Endodermal cell (in vitro differentiated cells): Measurements from ENCODE around the gene CLTB. TPM values are rescaled to one million over a fixed set of nuclear protein-coding genes. Genes with fewer than 3 reads are reported as not detected.

Experiments used
- DNase-seq: peaks from one replicate; pipeline ENCODE4 v3.0.0-alpha.2; 2017
- H3K27ac ChIP-seq: 2 replicates; pipeline ENCODE4 v1.5.1; 2013; ENCODE audit warnings: mild to moderate bottlenecking, low read depth, low read length, moderate library complexity
- H3K27me3 ChIP-seq: 2 replicates; pipeline ENCODE4 v1.6.1; 2013; ENCODE audit warnings: mild to moderate bottlenecking, low read length, moderate library complexity; ENCODE audit not compliant: insufficient read depth, control insufficient read depth, poor library complexity, severe bottlenecking
- H3K36me3 ChIP-seq: 2 replicates; pipeline ENCODE4 v1.7.0; 2013; ENCODE audit warnings: mild to moderate bottlenecking, low read length, moderate library complexity; ENCODE audit not compliant: control insufficient read depth, insufficient read depth
- H3K4me1 ChIP-seq: one replicate; pipeline ENCODE4 v1.7.0; 2013; ENCODE audit warnings: low read length; ENCODE audit not compliant: control insufficient read depth, insufficient read depth
- H3K4me3 ChIP-seq: 2 replicates; pipeline ENCODE4 v1.5.1; 2013; ENCODE audit warnings: mild to moderate bottlenecking, low read length, moderate library complexity
- H3K9ac ChIP-seq: 2 replicates; pipeline ENCODE4 v1.6.1; 2013; ENCODE audit warnings: mild to moderate bottlenecking, low read length, moderate library complexity; ENCODE audit not compliant: poor library complexity, severe bottlenecking; ENCODE audit errors: extremely low read depth
- H3K9me3 ChIP-seq: 2 replicates; pipeline ENCODE4 v1.6.1; 2013; ENCODE audit warnings: mild to moderate bottlenecking, low read length, moderate library complexity; ENCODE audit not compliant: control insufficient read depth
- H3K27ac Mint-ChIP-seq: 2 replicates; pipeline ENCODE4 v1.8.0; 2020; ENCODE audit warnings: mixed read lengths
- H3K27me3 Mint-ChIP-seq: 2 replicates; pipeline ENCODE4 v1.8.0; 2021; ENCODE audit warnings: mild to moderate bottlenecking, mixed read lengths; ENCODE audit not compliant: insufficient read depth
- H3K36me3 Mint-ChIP-seq: 2 replicates; pipeline ENCODE4 v1.8.0; 2020; ENCODE audit warnings: low read depth, mixed read lengths
- H3K4me1 Mint-ChIP-seq: 2 replicates; pipeline ENCODE4 v1.8.0; 2020; ENCODE audit warnings: mixed read lengths
- H3K4me3 Mint-ChIP-seq: 2 replicates; pipeline ENCODE4 v1.8.0; 2020; ENCODE audit warnings: mild to moderate bottlenecking, moderate library complexity, mixed read lengths
- H3K9me3 Mint-ChIP-seq: 2 replicates; pipeline ENCODE4 v1.8.0; 2020; ENCODE audit warnings: mild to moderate bottlenecking, mixed read lengths
- CTCF ChIP-seq: fragments of 200-600 bp; sonication (generic); conservative IDR thresholded peaks from 2 replicates; pipeline ENCODE4 v1.5.0; 2021; ENCODE audit warnings: antibody characterized with exemption, mild to moderate bottlenecking
- WGBS, 2 experiments: methylation state at CpG; one replicate each; pipeline versions ENCODE4 v1.1.5 to v1.1.7; 2013; ENCODE audit warnings: missing lambda C conversion rate in 2 of 2, mixed read lengths in 1 of 2; ENCODE audit not compliant: insufficient coverage in 1 of 2, insufficient read length in 1 of 2; 5-methylcytosine and 5-hydroxymethylcytosine counted together
- total RNA-seq, 2 donors: library from RNA; stranded (reverse); fragmentation: NEBNext Ultra II Directional in 1 of 2; extraction: Animal tissue kit (Norgen Biotek cat#: 25700) in 1 of 2; gene quantifications; 2 replicates in 1 of 2; 3 replicates in 1 of 2; pipeline ENCODE4 v1.2.1, GENCODE V29; 2021

Gene CLTB
- total RNA-seq, 2 donors from 2014 or later: 40.9 to 49.7 TPM

GRCh38 chr5:176420086-176420485 is 3.7 kb upstream of the CLTB start:
- 84 to 91% methylated on average over 3 to 5 of the region's 5 CpGs for WGBS, 2 experiments
- no peak for DNase-seq
- H3K27me3 ChIP-seq: no peaks in the 10 kb centered on the region
- peak overlapping the region; percentile 51 for H3K4me3 ChIP-seq
- H3K9me3 Mint-ChIP-seq: peaks cover 77% of the 10 kb centered on the region
- peaks cover 61% of the 10 kb centered on the region for H3K9me3 ChIP-seq
- H3K27me3 Mint-ChIP-seq: peaks cover 11% of the 10 kb centered on the region
- peaks cover 6% of the 10 kb centered on the region for H3K4me1 Mint-ChIP-seq
- H3K4me1 ChIP-seq: peaks cover 3% of the 10 kb centered on the region
- no peak overlapping the region for H3K27ac Mint-ChIP-seq
- no peak overlapping the region for H3K27ac ChIP-seq
- H3K4me3 Mint-ChIP-seq: no peak overlapping the region
- H3K36me3 Mint-ChIP-seq: peaks cover 13% of the 10 kb centered on the region
- no peak for TF ChIP-seq CTCF
- no peaks in the 10 kb centered on the region for H3K36me3 ChIP-seq
- no peak overlapping the region for H3K9ac ChIP-seq

DNA sequence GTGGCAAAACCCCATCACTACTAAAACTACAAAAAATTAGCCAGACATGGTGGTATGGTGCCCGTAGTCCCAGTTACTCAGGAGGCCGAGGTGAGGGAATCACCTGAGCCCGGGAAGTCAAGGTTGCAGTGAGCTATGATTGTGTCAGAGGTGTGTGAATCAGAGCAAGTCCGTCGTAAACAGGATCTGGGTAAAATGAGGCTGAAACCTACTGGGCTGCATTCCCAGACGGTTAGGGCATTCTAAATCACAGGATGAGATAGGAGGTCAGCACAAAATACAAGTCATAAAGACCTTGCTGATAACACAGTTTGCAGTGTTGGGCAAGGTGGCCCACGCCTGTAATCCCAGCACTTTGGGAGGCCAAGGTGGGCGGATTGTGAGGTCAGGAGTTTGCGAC is 1.9 kb upstream of the CLTB start:
- H3K27ac ChIP-seq: no peak overlapping the region
- TF ChIP-seq CTCF: no peak
- H3K9me3 Mint-ChIP-seq: peaks cover 58% of the 10 kb centered on the region
- H3K4me1 Mint-ChIP-seq: peaks cover 6% of the 10 kb centered on the region
- H3K27me3 Mint-ChIP-seq: peaks cover 11% of the 10 kb centered on the region
- H3K4me3 Mint-ChIP-seq: no peak overlapping the region
- no peak for DNase-seq
- peaks cover 5% of the 10 kb centered on the region for H3K36me3 ChIP-seq
- WGBS, 2 experiments: 87% methylated on average over 9 of the region's 9 CpGs
- H3K9me3 ChIP-seq: peaks cover 42% of the 10 kb centered on the region
- H3K9ac ChIP-seq: peak overlapping the region; percentile 73
- peak overlapping the region; percentile 41 for H3K27ac Mint-ChIP-seq
- H3K27me3 ChIP-seq: no peaks in the 10 kb centered on the region
- H3K4me3 ChIP-seq: peak overlapping the region; percentile 13
- peaks cover 12% of the 10 kb centered on the region for H3K36me3 Mint-ChIP-seq
- H3K4me1 ChIP-seq: peaks cover 3% of the 10 kb centered on the region

GRCh38 chr5:176416965-176417364 is 626 bp upstream of the CLTB start:
- 89 to 91% methylated on average over 11 of the region's 11 CpGs for WGBS, 2 experiments
- Histone ChIP-seq H3K27me3 (no peaks in the 10 kb centered on the region), H3K9ac (no peak overlapping the region), H3K27ac (no peak overlapping the region), H3K9me3 (peaks cover 30% of the 10 kb centered on the region), H3K36me3 (peaks cover 11% of the 10 kb centered on the region), H3K4me1 (peaks cover 3% of the 10 kb centered on the region), H3K4me3 (peak overlapping the region; percentile 15)
- Mint-ChIP-seq H3K36me3 (peaks cover 9% of the 10 kb centered on the region), H3K4me3 (peak overlapping the region; percentile 63), H3K27ac (peak overlapping the region; percentile 10), H3K9me3 (peaks cover 46% of the 10 kb centered on the region), H3K4me1 (peaks cover 6% of the 10 kb centered on the region), H3K27me3 (peaks cover 11% of the 10 kb centered on the region)
- no peak for DNase-seq
- TF ChIP-seq CTCF: no peak
